Spinal cord (tissue), 10 donors: ENCODE measurements around the gene FZD2. TPM values are rescaled to one million over a fixed set of nuclear protein-coding genes. Genes with fewer than 3 reads are reported as not detected.

ENCODE experiments used
- DNase-seq, 6 donors: peaks; one replicate each; pipeline versions ENCODE4 v3.0.0 to v3.0.0-alpha.2; 2013 to 2015; ENCODE audit warnings: low spot score in 6 of 6, low read depth in 4 of 6
- H3K27ac ChIP-seq: one replicate; pipeline ENCODE4 v1.5.1; 2013; ENCODE audit warnings: low read depth, low read length, control low read depth
- H3K27me3 ChIP-seq: one replicate; pipeline ENCODE4 v1.6.1; 2013; ENCODE audit warnings: low read length; ENCODE audit not compliant: control insufficient read depth, insufficient read depth
- H3K36me3 ChIP-seq: one replicate; pipeline ENCODE4 v1.6.1; 2013; ENCODE audit warnings: low read length; ENCODE audit not compliant: control insufficient read depth, insufficient read depth
- H3K4me1 ChIP-seq: one replicate; pipeline ENCODE4 v1.6.1; 2013; ENCODE audit warnings: low read length; ENCODE audit not compliant: control insufficient read depth, insufficient read depth
- H3K4me3 ChIP-seq: one replicate; pipeline ENCODE4 v1.5.1; 2013; ENCODE audit warnings: low read depth, low read length, control low read depth
- H3K9me3 ChIP-seq: one replicate; pipeline ENCODE4 v1.6.1; 2013; ENCODE audit warnings: low read length; ENCODE audit not compliant: control insufficient read depth, insufficient read depth
- WGBS: methylation state at CpG from one replicate; pipeline ENCODE4 v1.1.5; 2013; ENCODE audit warnings: missing lambda C conversion rate; ENCODE audit not compliant: insufficient coverage; 5-methylcytosine and 5-hydroxymethylcytosine counted together
- polyA plus RNA-seq, 2 donors: library from polyadenylated mRNA; unstranded; fragments of 120-200 nt; gene quantifications; one replicate each; pipeline ENCODE4 v1.2.1, GENCODE V29; 2013; ENCODE audit not compliant: insufficient read length in 2 of 2
- total RNA-seq, 2 donors: library from RNA; depleted of rRNA in 1 of 2; stranded (reverse); fragments of 120-200 nt in 1 of 2; fragments of >200 nt in 1 of 2; gene quantifications; one replicate each; pipeline versions ENCODE4 v1.2.3 to v1.2.4, GENCODE V29; 2013 to 2014
- donor health status: healthy.

FZD2 gene
- total and polyA plus RNA-seq, 4 donors, result 7.4 to 18.3 (median 12.9) TPM

- DNase-seq, result no peak
- Histone ChIP-seq H3K4me1 (peaks cover 55% of the 10 kb centered on the region), H3K9me3 (no peaks in the 10 kb centered on the region), H3K4me3 (no peak overlapping the region), H3K27ac (peak overlapping the region; percentile 78), H3K27me3 (no peaks in the 10 kb centered on the region), H3K36me3 (no peaks in the 10 kb centered on the region)
- 74% methylated on average over 5 of the region's 5 CpGs for WGBS
Measured at GRCh38 chr17:44543905-44544523, 13.3 kb upstream of the FZD2 start.

- peak overlapping the region; percentile 62 for H3K27ac ChIP-seq
- no peak for DNase-seq
- no peaks in the 10 kb centered on the region for H3K36me3 ChIP-seq
- H3K9me3 ChIP-seq, result no peaks in the 10 kb centered on the region
- WGBS, result 40% methylated on average over 1 of the region's 4 CpGs
- no peak overlapping the region for H3K4me3 ChIP-seq
- no peaks in the 10 kb centered on the region for H3K27me3 ChIP-seq
- peaks cover 36% of the 10 kb centered on the region for H3K4me1 ChIP-seq
Measured at GRCh38 chr17:44546671-44547606, 10.3 kb upstream of the FZD2 start.

DNA sequence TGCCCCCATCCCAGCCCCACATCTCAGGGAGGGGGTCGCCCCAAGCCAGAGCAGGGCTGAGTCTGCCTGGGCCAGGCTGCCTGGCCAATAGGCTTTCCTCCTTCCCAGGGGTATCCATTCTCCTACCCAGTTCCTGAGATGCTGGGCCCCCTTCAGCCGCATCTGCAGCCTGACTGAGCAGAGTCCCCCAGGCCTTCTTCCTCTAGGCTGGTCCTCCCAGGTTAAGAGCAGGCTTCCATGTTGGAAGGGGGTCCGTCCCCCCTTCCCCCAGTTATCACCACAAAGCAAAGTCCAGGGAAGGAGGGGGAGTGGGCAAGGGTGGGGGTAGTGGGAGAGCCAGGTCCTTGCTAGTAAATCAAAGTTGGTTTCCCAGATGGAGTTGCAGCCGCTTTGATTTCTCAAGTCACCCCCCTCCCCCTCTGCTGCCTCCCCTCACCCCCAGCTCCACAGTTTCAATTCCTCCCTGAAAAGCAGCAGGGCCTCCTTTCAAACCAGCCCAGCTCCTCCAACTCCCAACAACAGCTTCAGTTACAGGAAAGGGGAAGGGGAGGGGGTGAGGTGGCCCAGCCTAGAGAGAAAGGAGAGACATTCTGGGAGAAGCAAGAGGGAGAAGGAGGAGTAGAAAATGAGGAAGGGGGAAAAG lies 9.5 kb upstream of the FZD2 start:
- peak in 2 of 6 donors; percentile 29 to 64 for DNase-seq
- peak overlapping the region; percentile 62 for H3K27ac ChIP-seq
- H3K4me3 ChIP-seq, result no peak overlapping the region
- no peaks in the 10 kb centered on the region for H3K36me3 ChIP-seq
- H3K4me1 ChIP-seq, result peaks cover 27% of the 10 kb centered on the region
- no peaks in the 10 kb centered on the region for H3K27me3 ChIP-seq
- H3K9me3 ChIP-seq, result no peaks in the 10 kb centered on the region
- 53% methylated on average over 2 of the region's 4 CpGs for WGBS

DNA sequence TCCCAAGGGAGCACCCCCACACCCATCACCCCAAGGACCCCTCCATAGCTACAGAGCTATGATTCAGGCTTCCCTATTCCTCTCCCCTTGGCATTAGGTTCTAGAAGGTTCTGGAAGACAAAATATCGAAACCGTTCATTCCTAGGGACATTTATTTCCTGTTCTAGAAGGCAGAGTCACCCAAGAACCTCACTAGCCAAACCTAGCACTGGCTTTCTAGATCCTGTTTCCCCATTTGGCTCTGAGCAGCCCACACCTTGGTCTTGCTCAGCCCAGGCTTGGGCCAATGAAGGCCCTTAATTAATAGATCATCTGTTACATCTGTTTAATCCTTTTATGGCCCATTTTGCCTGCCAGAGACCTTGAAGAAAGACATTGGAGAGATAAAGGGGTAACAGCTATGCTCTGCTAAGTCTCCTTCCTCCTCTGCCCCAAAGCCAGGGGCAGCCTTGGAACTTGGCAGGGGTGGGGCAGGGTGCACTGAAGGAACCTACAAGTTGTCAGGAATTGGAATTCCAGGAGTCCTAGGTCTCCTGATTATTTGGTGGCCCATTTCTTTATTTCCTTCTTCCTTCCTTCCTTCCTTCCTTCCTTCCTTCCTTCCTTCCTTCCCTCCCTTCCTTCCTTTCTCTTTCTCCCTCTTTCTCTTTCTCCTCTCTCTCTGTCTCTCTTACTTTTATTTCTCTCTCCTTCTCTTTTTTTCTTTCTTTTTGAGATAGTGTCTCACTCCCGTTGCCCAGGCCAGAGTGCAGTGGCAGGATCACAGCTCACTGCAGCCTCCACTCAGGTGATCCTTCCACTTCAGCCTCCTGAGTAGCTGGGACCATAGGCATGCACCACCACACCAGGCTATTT lies 8.7 kb upstream of the FZD2 start:
- peaks cover 19% of the 10 kb centered on the region for H3K4me1 ChIP-seq
- WGBS, result 100% methylated on average over 2 of the region's 3 CpGs
- no peaks in the 10 kb centered on the region for H3K9me3 ChIP-seq
- no peak for DNase-seq
- no peaks in the 10 kb centered on the region for H3K36me3 ChIP-seq
- H3K4me3 ChIP-seq, result no peak overlapping the region
- no peaks in the 10 kb centered on the region for H3K27me3 ChIP-seq
- H3K27ac ChIP-seq, result peak overlapping the region; percentile 47

DNA sequence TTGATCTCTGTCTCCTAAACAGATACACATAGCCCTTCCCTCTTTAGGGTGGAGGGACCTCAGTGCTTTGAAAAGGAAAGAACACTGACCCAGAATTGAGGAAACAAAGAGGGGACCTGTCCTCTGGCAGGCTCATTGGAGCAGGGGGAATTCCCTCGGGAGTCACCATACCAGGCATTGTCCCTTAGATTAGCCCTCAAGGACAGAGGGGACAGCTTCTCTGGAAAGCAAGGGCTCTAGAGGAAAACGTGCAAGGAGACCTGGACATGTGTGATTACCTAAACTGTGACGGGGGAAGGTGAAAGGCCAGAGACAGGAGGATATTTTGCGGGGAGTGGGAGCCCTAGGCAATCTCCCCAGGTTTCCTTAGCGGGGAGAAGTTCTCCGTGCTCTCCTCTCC lies 7.6 kb upstream of the FZD2 start:
- no peak overlapping the region for H3K27ac ChIP-seq
- 56% methylated on average over 4 of the region's 6 CpGs for WGBS
- no peaks in the 10 kb centered on the region for H3K27me3 ChIP-seq
- no peak for DNase-seq
- no peaks in the 10 kb centered on the region for H3K9me3 ChIP-seq
- H3K4me1 ChIP-seq, result peaks cover 15% of the 10 kb centered on the region
- no peaks in the 10 kb centered on the region for H3K36me3 ChIP-seq
- H3K4me3 ChIP-seq, result no peak overlapping the region

DNA sequence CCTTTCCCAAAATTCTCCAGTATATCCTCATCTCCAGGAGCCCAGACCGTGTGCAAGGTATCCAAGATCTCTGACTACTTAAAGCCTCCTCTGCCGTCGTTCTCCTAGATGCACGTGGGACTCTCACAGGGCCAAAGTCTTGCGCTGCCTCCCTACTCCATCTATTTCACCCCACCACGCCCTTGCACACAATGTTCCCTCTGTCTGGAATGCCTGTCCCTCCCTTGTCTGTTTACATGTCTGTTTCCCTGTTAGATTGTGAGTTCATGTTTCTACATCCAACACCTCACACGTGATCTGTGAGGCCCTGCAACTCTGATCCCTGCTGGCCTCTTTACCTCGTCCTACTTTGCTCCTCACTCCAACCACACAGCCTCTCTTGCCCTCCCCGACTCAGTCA lies 4.9 kb upstream of the FZD2 start:
- H3K36me3 ChIP-seq, result no peaks in the 10 kb centered on the region
- H3K27me3 ChIP-seq, result peaks cover 2% of the 10 kb centered on the region
- no peak for DNase-seq
- WGBS, result 74% methylated on average over 9 of the region's 9 CpGs
- H3K9me3 ChIP-seq, result no peaks in the 10 kb centered on the region
- peaks cover 28% of the 10 kb centered on the region for H3K4me1 ChIP-seq
- no peak overlapping the region for H3K27ac ChIP-seq
- no peak overlapping the region for H3K4me3 ChIP-seq

DNA sequence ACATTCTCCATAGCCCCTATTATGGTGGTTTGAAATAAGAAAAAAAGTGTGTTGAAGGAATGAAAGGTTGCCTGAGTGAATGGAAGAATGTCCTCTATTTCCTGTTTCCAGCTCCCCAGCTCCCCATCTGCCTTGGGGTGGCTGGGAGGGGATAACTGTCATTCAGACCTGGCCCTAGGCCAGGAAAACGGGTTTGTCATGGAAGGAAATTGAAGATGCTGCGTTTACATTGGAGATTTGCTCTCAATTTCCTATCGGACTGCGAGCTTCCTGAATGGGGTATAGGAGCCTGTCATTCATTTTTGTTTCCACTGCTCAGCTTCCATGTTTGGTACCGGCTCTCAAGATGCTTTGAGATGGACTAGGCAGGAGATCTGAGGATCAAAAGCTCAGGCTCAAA lies 2.2 kb upstream of the FZD2 start:
- no peak overlapping the region for H3K27ac ChIP-seq
- no peak overlapping the region for H3K4me3 ChIP-seq
- WGBS, result 20% methylated on average over 1 of the region's 5 CpGs

DNA sequence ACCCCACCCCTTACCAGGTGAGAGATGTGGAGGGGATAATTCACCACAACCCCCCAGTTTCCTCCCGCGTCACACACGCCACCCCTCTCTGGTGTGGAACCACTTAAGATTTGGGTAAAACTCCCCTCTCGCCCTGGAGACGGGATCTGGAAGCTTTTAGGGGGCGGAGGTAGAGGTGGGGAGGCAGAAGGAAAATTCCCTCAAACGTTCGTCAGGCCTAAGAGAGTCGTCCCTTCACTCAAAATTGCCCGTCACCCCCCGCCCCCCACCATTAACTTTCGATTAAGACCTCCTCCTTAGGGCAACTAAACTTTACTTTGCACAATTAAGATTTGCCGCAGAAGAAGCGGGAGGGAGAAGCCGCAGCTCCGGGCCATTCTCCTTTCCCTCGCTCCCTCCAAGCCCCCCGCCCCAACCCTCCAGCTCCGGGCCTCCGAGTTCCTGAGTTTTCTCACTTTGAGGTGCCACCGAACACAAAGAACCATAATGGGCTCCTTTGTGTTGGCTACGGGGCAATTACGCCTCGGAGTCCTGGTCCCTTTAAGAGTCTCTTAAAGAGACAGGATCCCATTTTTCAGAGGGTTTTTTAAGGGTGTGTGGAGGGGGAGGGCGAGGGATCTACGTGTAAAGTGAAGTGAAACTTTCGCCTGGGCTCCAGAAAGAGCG lies 985 bp upstream of the FZD2 start:
- peak in 2 of 6 donors; percentile 90 to 91 for DNase-seq
- H3K36me3 ChIP-seq, result no peaks in the 10 kb centered on the region
- H3K27ac ChIP-seq, result peak overlapping the region; percentile 97
- H3K27me3 ChIP-seq, result peaks cover 25% of the 10 kb centered on the region
- 0% methylated on average over 16 of the region's 28 CpGs for WGBS
- peak overlapping the region; percentile 64 for H3K4me3 ChIP-seq
- H3K4me1 ChIP-seq, result peaks cover 40% of the 10 kb centered on the region
- no peaks in the 10 kb centered on the region for H3K9me3 ChIP-seq

More for the DNA sequence above, 2.2 kb upstream of the FZD2 start:
- H3K27me3 ChIP-seq, result peaks cover 22% of the 10 kb centered on the region
- H3K4me1 ChIP-seq, result peaks cover 34% of the 10 kb centered on the region
- DNase-seq, result peak in 2 of 6 donors; percentile 9 to 35
- no peaks in the 10 kb centered on the region for H3K36me3 ChIP-seq
- no peaks in the 10 kb centered on the region for H3K9me3 ChIP-seq
